ENCODE data around the gene NEAT1. TPM values are rescaled to one million over a fixed set of nuclear protein-coding genes. Genes with fewer than 3 reads are reported as not detected.

Gene NEAT1
- total and polyA plus RNA-seq, 2 of the 8 experiments (the other 6 are each of a cell fraction or from before 2014, with no cell fraction given), result 2.4 to 10.7 TPM

DNA sequence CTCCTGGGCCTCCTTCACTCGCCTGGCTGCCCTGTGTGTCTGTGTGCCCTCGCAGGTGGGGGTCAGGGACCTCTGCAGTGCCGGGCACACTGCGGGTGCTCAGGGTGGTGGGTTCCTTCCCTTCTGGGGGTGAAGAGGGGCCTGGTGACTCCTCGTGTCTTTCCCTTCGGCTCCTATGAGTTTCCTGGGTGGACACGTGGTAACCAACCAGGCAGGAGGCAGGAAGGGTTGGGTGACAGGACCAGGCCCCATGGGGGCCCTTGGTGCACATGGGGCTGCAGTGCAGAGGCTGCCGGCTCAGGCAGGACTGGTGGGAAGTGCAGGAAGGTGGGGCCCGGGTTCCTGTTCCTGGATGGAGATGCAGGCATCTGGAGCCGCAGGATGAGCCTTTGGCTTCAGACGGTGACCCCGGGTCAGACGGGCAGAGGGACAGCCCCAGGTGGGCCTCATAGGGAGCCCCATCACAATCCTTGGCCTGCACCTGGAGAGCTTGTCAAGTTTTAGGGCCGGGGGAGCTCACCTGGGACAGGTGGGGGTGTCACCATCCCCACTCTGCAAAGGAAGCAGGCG lies 26.6 kb upstream of the NEAT1 start (continued):
- TF ChIP-seq, protein P1, sequence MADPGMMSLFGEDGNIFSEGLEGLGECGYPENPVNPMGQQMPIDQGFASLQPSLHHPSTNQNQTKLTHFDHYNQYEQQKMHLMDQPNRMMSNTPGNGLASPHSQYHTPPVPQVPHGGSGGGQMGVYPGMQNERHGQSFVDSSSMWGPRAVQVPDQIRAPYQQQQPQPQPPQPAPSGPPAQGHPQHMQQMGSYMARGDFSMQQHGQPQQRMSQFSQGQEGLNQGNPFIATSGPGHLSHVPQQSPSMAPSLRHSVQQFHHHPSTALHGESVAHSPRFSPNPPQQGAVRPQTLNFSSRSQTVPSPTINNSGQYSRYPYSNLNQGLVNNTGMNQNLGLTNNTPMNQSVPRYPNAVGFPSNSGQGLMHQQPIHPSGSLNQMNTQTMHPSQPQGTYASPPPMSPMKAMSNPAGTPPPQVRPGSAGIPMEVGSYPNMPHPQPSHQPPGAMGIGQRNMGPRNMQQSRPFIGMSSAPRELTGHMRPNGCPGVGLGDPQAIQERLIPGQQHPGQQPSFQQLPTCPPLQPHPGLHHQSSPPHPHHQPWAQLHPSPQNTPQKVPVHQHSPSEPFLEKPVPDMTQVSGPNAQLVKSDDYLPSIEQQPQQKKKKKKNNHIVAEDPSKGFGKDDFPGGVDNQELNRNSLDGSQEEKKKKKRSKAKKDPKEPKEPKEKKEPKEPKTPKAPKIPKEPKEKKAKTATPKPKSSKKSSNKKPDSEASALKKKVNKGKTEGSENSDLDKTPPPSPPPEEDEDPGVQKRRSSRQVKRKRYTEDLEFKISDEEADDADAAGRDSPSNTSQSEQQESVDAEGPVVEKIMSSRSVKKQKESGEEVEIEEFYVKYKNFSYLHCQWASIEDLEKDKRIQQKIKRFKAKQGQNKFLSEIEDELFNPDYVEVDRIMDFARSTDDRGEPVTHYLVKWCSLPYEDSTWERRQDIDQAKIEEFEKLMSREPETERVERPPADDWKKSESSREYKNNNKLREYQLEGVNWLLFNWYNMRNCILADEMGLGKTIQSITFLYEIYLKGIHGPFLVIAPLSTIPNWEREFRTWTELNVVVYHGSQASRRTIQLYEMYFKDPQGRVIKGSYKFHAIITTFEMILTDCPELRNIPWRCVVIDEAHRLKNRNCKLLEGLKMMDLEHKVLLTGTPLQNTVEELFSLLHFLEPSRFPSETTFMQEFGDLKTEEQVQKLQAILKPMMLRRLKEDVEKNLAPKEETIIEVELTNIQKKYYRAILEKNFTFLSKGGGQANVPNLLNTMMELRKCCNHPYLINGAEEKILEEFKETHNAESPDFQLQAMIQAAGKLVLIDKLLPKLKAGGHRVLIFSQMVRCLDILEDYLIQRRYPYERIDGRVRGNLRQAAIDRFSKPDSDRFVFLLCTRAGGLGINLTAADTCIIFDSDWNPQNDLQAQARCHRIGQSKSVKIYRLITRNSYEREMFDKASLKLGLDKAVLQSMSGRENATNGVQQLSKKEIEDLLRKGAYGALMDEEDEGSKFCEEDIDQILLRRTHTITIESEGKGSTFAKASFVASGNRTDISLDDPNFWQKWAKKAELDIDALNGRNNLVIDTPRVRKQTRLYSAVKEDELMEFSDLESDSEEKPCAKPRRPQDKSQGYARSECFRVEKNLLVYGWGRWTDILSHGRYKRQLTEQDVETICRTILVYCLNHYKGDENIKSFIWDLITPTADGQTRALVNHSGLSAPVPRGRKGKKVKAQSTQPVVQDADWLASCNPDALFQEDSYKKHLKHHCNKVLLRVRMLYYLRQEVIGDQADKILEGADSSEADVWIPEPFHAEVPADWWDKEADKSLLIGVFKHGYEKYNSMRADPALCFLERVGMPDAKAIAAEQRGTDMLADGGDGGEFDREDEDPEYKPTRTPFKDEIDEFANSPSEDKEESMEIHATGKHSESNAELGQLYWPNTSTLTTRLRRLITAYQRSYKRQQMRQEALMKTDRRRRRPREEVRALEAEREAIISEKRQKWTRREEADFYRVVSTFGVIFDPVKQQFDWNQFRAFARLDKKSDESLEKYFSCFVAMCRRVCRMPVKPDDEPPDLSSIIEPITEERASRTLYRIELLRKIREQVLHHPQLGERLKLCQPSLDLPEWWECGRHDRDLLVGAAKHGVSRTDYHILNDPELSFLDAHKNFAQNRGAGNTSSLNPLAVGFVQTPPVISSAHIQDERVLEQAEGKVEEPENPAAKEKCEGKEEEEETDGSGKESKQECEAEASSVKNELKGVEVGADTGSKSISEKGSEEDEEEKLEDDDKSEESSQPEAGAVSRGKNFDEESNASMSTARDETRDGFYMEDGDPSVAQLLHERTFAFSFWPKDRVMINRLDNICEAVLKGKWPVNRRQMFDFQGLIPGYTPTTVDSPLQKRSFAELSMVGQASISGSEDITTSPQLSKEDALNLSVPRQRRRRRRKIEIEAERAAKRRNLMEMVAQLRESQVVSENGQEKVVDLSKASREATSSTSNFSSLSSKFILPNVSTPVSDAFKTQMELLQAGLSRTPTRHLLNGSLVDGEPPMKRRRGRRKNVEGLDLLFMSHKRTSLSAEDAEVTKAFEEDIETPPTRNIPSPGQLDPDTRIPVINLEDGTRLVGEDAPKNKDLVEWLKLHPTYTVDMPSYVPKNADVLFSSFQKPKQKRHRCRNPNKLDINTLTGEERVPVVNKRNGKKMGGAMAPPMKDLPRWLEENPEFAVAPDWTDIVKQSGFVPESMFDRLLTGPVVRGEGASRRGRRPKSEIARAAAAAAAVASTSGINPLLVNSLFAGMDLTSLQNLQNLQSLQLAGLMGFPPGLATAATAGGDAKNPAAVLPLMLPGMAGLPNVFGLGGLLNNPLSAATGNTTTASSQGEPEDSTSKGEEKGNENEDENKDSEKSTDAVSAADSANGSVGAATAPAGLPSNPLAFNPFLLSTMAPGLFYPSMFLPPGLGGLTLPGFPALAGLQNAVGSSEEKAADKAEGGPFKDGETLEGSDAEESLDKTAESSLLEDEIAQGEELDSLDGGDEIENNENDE (IDR thresholded peaks at IDR 0.05; ENCODE audit: insufficient replicate concordance, low read length), result no peak
- TF ChIP-seq RBBP5 (IDR thresholded peaks at IDR 0.05; ENCODE audit: borderline replicate concordance, low read depth, low read length) (no peak), MAFK (IDR thresholded peaks at IDR 0.05; ENCODE audit: low read depth, low read length) (no peak), SIRT6 (IDR thresholded peaks at IDR 0.05; ENCODE audit: low read length) (no peak), BCL11A (IDR thresholded peaks at IDR 0.05; ENCODE audit: low read depth in 2 of 2, low read length in 2 of 2) (no peak), CTCF (IDR thresholded peaks at IDR 0.05; ENCODE audit: control extremely low read depth in 1 of 3, insufficient read depth in 1 of 3, low read depth in 1 of 3, low read length in 3 of 3) (no peak), RAD21 (IDR thresholded peaks at IDR 0.05 in 1 of 2, conservative IDR thresholded peaks at IDR 0.05 in 1 of 2; ENCODE audit: low read depth in 2 of 2, low read length in 2 of 2) (no peak), POU5F1 (IDR thresholded peaks at IDR 0.05; ENCODE audit: low read depth, low read length) (no peak)

Data from H1 (cell line).